Activated CD8-positive, alpha-beta memory T cell treated with anti-CD3 and anti-CD28 coated beads, Interleukin-2, amount 50 U/mL, for 48 hours (primary cell): ENCODE data around the gene WDR11.

Source experiments
- DNase-seq: peaks from one replicate; pipeline ENCODE4 v3.0.0-alpha.2; 2020

Gene WDR11, protein sequence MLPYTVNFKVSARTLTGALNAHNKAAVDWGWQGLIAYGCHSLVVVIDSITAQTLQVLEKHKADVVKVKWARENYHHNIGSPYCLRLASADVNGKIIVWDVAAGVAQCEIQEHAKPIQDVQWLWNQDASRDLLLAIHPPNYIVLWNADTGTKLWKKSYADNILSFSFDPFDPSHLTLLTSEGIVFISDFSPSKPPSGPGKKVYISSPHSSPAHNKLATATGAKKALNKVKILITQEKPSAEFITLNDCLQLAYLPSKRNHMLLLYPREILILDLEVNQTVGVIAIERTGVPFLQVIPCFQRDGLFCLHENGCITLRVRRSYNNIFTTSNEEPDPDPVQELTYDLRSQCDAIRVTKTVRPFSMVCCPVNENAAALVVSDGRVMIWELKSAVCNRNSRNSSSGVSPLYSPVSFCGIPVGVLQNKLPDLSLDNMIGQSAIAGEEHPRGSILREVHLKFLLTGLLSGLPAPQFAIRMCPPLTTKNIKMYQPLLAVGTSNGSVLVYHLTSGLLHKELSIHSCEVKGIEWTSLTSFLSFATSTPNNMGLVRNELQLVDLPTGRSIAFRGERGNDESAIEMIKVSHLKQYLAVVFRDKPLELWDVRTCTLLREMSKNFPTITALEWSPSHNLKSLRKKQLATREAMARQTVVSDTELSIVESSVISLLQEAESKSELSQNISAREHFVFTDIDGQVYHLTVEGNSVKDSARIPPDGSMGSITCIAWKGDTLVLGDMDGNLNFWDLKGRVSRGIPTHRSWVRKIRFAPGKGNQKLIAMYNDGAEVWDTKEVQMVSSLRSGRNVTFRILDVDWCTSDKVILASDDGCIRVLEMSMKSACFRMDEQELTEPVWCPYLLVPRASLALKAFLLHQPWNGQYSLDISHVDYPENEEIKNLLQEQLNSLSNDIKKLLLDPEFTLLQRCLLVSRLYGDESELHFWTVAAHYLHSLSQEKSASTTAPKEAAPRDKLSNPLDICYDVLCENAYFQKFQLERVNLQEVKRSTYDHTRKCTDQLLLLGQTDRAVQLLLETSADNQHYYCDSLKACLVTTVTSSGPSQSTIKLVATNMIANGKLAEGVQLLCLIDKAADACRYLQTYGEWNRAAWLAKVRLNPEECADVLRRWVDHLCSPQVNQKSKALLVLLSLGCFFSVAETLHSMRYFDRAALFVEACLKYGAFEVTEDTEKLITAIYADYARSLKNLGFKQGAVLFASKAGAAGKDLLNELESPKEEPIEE

DNA sequence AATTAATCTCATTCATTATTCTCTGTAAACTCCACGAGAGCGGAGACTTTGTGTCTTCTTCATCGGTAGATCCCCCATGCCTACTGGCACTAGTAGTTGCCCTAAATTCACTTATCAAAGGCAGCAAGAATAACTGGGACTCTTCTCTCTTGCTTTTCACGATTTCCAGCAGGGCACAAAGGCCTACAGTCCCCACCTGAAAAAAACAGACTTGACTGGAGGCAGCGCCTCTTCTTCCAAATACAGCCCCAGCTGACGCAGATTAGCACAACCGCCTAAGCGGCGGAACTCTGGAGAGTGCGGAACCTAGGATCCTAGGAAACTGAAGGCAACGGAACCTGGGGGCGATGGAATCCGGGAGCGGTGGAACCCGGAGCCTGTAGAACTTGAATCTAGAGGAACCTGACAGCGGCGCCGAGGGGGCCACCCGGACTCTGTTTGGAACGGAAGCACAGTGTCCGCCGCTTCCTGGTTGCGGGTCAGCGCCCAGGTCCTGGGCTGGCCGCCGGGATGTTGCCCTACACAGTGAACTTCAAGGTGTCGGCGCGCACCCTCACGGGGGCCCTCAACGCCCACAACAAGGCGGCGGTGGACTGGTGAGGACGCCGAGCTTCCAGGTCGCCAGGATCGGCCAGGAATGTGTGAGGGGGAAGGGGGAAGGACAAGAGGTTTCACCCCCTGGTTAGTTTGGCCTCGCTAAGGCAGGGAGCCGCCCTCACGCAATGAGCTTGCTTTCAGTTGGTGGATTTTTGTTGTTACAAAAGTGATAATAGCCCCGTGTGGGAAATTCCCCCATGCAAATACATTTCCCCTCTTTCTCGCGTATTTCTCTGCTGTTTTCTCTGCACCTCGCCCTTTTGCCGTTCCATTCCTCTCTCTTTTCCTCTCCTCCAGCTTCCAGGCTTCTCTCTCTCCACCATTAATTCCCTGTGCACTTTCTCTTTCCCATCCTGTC, at the start of gene WDR11:
TSS of gene WDR11 (plus strand) at position 452 of the 955 bp plus-strand sequence. CDS start at position 511, 59 bp downstream.
- DNase-seq: peak; percentile 87

DNA sequence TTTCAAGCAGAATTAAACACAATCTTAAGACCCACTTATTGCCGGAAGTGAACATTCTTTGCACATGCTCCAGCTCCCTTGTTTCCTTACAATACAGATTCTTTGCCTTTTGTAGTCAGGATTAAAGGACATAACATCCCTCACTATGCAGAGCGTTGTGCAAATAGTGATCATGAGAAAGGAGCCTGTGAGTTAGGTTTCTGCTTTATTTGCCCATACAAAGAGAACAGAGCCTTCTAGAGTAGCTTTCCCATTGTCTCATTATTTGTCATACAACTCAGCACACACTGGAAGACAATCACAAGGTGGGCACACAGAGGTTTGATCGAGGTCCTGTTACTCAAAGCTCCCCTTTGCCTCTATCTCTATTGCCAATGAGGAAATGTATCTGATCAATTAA, 48.2 kb upstream of the WDR11 start:
- no peak for DNase-seq

DNA sequence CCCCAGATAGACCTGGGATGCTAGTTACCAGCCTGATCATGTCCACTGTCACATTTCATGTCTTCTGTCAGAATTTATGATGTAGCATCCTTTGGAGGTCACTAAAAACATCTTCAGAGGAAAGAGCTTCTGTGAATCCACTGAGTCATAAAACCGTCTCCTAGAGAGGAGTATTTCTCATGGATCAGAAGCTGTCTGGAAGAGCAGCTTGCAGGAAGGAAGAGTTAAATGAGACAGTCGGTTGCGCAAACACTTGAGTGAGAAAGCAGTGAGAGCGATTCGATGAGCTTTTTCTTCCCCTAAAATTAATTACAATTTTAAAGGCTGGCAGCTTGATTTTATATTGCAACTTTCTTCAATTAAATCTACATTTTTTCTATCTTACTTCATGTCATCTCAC, 47.2 kb upstream of the WDR11 start:
- no peak for DNase-seq

DNA sequence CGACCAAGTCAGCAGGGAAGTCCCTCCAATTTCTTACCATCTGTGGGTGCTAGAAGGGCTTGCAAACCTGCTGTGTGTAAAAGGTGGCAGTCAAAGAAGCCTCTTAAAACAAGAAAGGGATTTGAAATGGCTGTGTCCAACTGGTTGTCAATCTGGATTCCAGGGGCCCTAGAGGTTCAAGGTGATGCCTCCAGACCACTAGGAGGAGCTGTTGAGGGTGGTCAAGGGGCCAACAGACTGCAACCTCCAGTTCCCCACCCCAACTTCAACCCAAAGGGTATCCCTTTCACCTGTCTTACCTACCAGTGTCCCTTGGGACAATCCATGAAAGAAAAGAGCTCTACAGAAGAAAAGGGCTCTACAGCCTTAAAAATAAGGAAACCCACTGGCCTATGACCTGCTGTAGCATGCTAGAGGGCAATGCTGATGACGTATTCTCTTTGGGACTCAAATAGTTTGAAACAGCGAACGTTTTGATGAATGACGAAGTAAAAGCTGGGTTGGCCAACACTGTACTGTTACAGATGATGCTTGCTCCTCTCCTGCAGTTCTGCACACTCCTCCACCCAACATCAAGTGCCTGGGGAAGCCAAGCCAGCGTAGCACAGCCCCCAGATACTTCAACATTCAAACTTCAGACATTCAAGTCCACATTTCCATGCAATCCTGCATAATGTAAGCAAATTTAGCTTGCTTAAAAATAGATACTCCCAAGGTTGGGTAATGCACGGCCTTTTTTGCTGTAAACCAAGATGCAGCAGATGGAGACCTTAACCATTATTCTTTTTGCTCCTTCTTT, 45.9 kb upstream of the WDR11 start:
- DNase-seq: no peak

DNA sequence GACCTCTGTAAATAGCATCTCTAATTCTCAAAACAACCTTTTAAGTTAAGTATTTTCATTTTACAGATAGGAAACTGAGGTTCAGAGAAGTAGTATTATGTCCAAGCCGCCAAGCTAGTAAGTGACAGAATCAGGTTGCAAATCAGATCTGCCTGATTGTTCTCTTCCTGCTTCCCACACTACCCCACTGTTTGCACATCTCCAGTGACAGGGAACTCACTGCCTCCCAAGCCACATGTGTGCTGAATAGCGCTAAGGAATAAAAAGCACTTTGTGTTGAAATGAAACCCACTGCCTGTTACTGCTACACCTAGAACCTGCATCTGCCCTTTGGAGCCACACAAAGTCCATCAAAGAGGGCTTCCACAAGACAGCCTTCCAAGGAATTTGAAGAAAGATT, 45.1 kb upstream of the WDR11 start:
- DNase-seq: no peak

DNA sequence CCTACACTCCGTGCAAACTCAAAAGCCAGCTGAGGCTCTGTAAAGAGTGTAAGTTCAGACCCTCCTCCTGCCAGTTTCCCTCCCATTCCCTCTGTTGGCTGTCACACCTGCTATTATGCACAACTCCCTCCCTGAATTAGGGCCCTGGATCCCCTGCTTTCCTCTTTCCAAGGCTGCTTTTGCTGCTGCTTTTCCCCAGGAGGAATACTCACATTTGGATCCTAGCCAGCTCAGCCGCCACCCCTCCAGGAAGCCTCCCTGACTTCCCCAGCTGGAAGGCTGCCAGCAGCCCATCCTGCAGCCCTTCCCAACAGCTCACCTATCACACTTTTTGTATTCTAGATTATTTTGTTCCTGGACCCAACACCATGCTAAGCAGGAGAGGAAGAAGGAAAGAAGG, 40.9 kb upstream of the WDR11 start:
- DNase-seq: no peak

DNA sequence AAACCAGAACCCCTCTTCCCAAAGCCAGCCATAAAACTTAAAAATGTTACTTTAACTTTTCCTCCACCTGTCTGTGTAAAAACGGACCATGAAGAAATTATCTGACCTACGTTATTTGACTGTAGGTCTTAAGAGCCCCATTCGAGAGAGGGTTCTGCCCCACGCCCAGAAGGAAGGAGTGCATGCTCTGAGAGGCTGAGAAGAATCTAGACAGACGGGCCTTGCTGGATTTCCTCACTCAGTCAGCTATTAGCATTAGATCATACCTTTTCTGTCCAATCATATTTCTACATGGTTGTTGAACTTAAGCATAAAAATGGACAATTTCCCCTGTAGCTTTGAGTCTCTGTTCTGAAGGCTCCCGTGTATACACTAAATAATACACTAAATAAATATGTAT, 38.1 kb upstream of the WDR11 start:
- DNase-seq: no peak

DNA sequence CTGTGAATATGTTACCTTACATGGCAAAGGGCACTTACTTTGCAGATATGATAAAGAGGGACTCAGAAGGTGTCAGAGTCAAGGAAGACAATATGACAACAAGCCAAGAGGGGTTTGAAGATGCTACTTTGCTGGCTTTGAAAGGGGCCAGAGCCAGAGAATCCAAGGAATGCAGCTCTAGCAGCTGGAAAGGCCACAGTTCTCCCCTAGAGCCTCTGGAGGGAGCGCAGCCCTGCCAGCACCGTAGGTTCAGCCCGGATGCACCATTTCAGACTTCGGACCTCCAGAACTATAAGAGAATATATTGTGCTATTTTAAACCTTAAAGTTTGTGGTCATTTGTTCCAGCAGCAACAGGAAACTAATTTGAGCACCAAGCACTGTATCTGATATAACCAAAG, 32.9 kb upstream of the WDR11 start:
- DNase-seq: no peak

DNA sequence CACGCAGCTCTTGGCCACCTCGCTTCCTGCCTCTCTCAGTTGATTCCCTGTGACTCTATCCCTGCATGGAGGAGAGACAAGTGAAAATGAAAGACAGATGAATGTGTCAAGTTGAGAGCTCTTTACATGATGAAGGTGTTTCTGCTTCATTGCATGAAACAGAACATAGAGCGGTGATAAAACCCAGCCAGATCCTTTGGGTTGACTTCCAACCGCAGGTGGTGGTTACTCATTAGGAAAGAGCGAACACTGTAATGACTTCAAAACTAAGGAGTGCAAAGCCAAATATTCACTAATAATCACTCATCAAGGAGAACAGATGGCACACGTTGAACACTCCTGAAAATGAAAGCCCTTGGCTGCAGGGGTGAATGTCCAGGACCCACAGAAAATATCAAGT, 31.8 kb upstream of the WDR11 start:
- no peak for DNase-seq

DNA sequence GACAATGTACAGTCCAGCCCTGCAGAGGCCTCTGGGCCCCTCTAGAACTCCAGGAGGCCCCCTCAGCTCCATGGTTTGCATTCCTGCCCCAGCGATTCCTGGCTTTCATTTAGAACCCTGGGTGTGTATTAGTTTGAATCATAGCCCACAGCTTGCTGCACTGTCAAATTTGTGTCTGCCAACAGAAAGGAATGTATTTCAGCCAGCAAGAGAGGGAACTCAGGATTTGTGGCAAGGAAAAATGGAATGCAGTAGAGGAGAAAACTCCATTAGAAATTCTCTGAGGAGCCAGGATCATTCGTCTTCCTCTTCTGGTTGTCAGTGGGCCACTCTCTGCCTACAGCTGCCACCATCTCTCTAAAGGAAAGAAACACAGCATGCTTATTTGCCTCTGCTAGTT, 27.9 kb upstream of the WDR11 start:
- DNase-seq: no peak

DNA sequence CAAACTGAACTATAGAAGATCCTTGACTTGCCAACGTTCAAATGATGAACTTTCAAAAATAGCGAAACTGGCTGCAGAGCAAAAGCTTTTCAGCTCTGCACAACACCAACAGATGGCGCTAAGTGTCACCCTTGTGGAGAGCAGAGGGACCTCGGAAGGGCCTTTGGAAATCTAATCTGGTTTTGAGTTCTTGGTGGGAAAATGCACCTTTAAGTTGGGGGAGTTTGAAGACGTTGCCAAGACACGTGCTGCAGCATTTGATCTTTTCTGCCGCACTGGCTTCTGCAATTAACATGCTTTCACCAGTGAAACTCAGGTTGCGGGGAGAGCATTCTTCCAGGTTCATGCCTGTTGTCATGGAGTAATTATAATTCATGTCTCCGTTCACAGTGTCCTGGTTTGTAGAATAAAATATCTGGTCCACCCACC, 26.3 kb upstream of the WDR11 start:
- DNase-seq: no peak

DNA sequence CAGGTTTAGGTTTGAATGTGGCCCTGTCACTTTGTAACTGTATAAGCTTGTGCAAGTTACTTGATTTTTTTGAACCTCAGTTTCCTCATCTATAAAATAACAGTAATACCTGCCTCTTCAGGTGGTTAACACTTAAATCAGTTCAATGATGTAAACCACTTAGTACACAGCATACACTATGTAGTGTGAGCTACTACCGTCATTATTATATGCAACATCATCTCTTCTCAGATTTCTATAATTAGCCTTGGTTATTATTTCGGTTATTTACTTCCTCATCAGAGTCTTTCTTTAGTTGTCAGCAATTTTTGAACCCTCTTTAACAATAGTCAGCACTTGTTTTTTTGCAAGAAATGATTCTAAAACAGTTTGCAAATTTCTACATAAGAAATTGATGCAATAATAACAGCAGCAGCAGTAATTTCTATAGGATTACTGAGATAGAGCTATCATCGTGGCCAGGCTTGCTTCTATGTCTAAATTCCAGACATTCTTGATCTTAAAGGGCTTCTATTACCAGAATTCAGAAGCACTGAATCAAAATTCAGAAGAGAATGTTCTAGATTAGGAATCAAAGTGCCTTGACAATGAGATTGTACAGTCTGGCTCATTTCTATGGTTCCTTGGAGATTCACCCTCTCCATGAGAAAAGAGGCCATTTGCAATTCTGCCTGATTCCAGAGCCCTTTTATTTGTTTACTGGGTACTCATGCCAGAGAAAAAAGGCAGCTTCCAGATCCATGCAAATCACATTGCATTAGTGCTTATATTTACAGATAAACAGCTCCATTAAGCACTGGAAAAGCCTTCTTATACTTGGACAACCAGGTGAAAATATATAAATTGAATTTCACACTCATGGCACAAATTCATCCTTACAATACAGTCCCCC, 25.0 kb upstream of the WDR11 start:
- no peak for DNase-seq

DNA sequence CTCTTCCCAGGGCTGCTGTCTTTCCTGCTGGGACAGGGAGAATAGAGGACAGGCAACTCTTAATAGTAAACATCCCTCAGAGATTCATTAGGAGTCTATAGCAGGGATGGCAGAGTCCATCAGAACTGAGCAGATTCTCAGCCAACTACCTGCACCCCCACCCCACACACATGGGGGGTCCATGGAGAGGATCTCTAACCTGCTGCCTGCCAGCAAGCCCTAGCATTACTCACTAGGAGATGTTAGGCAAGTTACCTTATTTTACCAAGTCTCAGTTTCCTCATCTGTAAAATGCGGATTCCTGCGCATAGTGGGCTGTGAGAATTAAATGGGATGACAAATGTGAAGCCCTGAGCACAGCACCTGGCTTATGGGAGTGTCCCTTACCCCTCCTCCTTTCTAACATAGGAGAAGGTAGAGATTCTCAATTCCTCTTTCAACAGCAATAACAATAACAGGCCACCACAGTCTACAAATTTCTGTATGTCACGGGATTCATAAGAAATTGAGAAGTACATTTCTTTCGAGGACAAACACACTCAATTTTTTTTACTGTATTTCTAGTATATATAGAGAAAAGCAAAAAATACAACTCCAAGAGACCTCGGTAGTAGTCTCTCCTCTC, 23.8 kb upstream of the WDR11 start:
- no peak for DNase-seq

DNA sequence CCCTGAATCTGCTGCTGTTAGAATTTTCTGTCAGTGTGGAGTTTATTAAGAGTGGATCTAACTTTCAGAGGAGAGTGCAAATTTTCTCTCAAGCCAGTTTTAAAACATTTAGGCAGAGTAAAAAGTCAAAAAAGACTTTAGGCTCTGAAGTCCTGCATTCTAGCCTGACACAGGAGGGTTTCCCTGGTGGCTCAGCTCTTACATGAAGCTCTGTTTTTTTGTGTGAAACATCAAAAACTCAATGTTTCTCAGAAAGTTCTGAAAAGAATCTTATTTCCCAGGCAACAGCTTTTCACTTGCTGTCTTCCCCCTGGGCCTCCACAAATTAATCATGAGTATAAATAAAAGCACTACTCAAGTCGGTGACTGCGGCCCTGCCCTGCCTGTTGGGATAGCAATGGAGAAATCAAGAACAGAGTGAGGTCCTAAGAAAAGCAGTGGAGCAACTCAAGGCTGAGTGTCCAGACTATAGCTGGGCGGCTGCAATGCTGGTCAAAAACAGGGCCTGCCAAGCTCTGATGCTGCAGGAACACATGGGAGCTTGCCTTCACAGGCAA, 22.3 kb upstream of the WDR11 start:
- no peak for DNase-seq

DNA sequence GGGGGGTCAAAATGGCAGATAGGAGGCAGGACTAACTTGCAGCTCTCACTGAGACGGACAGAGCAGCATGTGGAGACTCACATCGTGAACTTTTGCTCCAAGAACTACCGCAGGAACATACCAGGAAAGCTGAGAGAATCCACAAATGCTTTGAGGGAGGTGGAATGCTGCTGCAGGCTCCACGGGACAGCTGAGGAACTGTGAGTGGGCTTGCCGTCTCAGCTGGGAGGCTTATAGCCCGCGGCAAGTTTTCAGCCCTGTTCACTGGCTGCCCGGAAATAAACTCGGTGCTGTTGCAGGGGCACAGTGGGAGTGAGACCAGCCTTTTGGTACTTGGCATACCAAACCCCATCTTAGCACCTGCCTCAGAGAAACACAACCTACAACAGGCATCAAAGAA, 19.1 kb upstream of the WDR11 start:
- DNase-seq: no peak

DNA sequence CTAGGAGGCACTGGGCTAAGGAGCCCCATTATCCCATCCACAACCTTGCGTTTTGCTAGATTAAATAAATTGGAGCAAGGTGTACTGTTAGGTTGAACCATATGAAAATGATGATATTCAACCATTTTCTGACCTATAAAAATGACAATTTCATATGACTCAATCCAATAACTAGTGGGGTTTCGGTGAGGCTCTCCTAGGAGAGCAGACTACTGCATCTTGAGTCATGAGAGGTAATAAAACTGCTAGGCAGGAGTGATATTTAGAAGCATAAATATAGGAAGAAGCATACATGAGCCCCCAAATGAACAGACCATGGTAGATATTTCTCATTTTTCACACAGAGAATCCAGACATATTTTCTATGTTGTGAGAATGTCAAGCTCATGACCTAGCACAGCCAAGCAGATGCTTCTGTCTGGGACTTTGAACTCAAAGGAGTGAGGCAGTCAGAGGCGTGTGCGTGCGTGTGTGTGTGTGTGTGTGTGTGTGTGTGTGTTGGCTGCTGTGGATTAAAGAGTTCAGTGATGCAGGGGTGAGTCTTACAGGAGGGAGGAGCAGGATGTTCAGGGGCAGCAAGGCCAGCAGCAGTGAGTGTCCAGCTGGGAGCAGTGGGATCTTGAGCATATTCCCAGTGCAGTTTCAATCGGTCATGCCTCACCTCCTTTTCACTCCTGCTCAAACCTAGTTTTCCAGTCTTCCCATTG, 17.8 kb upstream of the WDR11 start:
- DNase-seq: no peak

DNA sequence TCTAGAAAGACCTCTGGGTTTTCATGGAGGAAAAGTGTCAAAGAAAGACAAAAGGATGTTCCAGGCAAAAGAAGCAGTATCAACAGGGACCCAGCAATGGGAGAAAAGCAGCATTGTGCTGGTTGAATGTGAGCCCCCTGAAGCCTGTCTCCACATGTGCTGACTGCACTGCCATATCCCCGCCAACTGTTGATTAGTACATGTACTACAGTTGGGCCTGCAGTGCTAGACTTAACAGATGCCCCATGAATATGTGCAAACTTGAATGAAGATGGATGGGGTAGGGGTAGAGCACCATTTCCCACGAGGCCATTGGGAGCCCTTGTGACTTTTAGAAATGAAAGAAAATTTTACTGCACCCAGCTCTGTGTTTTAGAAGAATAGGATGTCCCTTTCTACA, 15.6 kb upstream of the WDR11 start:
- no peak for DNase-seq

DNA sequence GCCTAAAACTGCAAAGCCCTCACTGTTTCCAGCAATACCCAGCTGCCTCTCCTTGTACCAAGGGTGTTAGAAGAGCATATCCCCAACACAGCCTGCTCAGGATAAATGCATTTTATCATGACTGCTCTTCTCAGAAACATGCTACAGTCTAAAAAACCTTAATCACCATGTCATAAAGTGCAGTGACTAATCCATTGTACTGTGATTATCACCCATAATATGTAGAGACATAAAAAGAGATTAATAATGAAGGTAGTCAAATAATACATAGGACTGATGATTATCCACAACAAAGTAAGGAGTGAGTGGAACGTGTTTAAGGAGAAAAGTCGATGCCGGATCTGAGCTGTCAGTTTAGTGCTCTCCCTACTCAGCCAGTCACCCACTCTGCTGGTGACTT, 12.2 kb upstream of the WDR11 start:
- no peak for DNase-seq
